ENCODE results near the gene ABCC1. TPM values are rescaled to one million over a fixed set of nuclear protein-coding genes. Genes with fewer than 3 reads are reported as not detected.

The ABCC1 gene
- total RNA-seq, 2 donors from 2014 or later = 22.0 to 22.2 TPM

DNA sequence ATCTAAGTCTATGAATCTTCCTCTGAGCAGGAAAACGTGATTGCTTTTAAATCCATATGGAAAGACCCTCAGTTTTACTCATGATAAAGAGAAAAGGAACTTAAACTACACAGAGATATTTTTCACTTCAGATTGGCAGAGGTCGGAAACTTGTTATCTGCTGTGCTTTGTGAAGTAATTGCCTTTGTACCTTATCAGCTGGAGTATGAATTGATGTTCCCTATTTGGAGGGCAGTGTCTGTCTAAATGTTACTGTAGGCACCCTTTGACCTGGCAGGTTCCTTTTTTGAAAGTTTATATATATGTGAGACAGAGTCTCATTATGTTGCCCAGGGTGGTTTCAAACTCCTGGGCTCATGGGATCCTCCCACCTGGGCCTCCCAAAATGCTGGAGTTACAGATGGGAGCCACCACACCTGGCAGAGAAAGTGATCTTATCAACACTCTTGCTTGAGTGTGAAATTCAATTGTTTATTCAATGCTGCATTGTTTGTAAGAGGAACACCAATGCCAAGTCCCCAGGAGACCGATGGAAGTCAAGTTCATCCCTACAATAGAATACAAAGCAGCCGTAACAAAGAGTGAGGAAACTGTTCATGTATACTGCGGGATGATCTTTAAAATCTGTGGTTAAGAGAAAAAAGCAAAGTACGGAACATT is 52.3 kb downstream of the ABCC1 start:
- Histone ChIP-seq H3K27ac (no peak overlapping the region), H3K36me3 (no peaks in the 10 kb centered on the region)
- intact Hi-C loops (cut with DNase I) = no loop called here

DNA sequence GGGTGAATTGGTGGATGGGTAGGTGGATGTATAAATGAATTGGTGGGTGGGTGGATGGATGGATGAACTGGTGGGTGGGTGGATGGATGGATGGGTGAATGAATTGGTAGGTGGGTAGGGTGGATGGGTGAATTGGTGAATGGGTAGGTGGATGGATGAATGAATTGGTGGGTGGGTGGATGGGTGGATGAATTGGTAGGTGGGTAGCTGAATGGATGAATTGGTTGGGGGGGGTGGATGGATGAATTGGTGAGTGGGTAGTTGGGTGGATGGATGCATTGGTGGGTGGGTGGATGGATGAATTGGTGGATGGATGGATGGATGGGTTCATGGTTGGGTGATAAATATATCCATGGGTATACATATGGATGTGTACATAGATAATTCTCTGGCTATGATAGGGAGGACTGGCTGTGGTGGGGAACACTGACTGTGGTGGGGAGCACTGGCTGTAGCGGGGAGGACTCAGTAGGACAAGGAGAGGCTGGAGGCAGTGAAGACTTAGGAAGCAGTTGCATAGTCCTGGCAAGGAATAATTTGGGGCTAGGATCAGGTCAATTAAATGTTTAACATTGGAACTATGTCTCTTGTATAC is 54.4 kb downstream of the ABCC1 start:
- Histone ChIP-seq H3K4me1 (no peaks in the 10 kb centered on the region), H3K9ac (ENCODE audit: low read depth in 2 of 2, low read length in 2 of 2) (no peak overlapping the region), H3K4me3 (no peak overlapping the region), H3K27me3 (no peaks in the 10 kb centered on the region), H3K36me3 (no peaks in the 10 kb centered on the region), H3K9me3 (no peaks in the 10 kb centered on the region), H3K27ac (no peak overlapping the region)
- intact Hi-C loops (cut with DNase I) = no loop called here
- no peak for DNase-seq
- TF ChIP-seq, protein P1, sequence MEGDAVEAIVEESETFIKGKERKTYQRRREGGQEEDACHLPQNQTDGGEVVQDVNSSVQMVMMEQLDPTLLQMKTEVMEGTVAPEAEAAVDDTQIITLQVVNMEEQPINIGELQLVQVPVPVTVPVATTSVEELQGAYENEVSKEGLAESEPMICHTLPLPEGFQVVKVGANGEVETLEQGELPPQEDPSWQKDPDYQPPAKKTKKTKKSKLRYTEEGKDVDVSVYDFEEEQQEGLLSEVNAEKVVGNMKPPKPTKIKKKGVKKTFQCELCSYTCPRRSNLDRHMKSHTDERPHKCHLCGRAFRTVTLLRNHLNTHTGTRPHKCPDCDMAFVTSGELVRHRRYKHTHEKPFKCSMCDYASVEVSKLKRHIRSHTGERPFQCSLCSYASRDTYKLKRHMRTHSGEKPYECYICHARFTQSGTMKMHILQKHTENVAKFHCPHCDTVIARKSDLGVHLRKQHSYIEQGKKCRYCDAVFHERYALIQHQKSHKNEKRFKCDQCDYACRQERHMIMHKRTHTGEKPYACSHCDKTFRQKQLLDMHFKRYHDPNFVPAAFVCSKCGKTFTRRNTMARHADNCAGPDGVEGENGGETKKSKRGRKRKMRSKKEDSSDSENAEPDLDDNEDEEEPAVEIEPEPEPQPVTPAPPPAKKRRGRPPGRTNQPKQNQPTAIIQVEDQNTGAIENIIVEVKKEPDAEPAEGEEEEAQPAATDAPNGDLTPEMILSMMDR (IDR thresholded peaks at IDR 0.05) = no peak

More for the DNA sequence above, 52.3 kb downstream of the ABCC1 start:
- Histone ChIP-seq H3K4me3 (no peak overlapping the region), H3K9ac (ENCODE audit: low read depth in 2 of 2, low read length in 2 of 2) (no peak overlapping the region), H3K9me3 (no peaks in the 10 kb centered on the region), H3K4me1 (no peaks in the 10 kb centered on the region), H3K27me3 (no peaks in the 10 kb centered on the region)
- no peak for DNase-seq
- TF ChIP-seq, protein P1 (IDR thresholded peaks at IDR 0.05) = no peak

DNA sequence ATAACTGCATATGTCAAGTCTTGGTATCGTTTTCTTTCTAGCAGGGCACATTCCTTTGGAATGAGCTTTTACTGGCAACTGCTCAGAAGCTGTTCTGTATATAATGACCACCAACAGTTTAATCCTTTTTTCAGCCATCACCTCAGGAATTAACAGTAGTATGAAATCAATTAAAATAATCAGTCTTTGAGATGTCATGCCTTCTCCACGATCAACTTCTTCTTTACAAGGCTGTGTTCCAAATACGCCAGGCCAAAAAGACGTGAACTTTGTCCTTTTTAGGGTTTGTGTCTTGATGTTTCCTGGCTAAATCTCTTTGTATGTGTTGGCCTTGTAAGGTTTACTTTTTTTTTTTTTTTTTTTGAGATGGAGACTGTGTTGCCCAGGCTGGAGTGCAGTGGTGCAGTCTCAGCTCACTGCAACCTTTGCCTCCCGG is 54.9 kb downstream of the ABCC1 start:
- intact Hi-C loops (cut with DNase I) = no loop called here
- Histone ChIP-seq H3K36me3 (no peaks in the 10 kb centered on the region), H3K9ac (ENCODE audit: low read depth in 2 of 2, low read length in 2 of 2) (no peak overlapping the region), H3K9me3 (no peaks in the 10 kb centered on the region), H3K27me3 (no peaks in the 10 kb centered on the region), H3K4me3 (no peak overlapping the region), H3K4me1 (no peaks in the 10 kb centered on the region), H3K27ac (no peak overlapping the region)
- TF ChIP-seq, protein P1 (IDR thresholded peaks at IDR 0.05) = no peak
- DNase-seq = no peak

DNA sequence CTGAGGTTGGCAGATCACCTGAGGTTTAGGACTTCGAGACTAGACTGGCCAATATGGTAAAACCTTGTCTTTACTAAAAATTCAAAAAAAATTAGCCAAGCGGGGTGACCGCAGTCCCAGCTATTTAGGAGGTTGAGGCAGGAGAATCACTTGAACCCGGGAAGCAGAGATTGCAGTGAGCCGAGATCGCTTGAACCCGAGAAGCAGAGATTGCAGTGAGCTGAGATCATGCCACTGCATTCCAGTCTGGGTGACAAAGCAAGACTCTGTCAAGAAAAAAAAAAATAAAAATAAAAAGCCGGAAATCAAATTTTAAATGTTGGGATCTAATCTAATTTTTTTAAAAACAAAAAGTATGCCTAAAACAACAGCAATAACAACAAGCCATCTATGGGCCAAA is 56.3 kb downstream of the ABCC1 start:
- Histone ChIP-seq H3K9ac (ENCODE audit: low read depth in 2 of 2, low read length in 2 of 2) (no peak overlapping the region), H3K9me3 (no peaks in the 10 kb centered on the region), H3K27ac (no peak overlapping the region), H3K4me3 (no peak overlapping the region), H3K4me1 (no peaks in the 10 kb centered on the region), H3K36me3 (no peaks in the 10 kb centered on the region), H3K27me3 (no peaks in the 10 kb centered on the region)
- TF ChIP-seq, protein P1 (IDR thresholded peaks at IDR 0.05) = no peak
- DNase-seq = no peak
- intact Hi-C loops (cut with DNase I) = no loop called here

DNA sequence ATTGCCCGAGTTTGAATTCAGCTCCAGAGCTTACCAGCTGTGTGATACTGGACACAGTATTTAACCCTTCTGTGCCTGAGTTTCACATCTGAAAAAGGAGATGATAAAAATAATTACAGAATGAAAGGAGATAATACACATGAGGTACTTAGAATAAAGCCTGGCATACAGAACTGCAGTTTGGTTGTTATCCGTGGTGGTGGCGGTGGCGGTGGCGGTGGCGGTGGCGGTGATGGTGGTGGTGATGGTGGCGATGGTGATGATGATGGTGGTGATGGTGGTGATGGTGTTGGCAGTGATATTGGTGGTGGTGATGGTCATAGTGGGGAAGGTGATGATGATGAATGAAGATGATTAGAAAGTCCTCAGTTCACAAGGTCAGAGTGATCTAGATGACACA is 57.2 kb downstream of the ABCC1 start:
- H3K27me3 ChIP-seq = no peaks in the 10 kb centered on the region
- no peaks in the 10 kb centered on the region for H3K36me3 ChIP-seq
- no peak overlapping the region for H3K27ac ChIP-seq
- DNase-seq = no peak
- H3K9ac ChIP-seq (ENCODE audit: low read depth in 2 of 2, low read length in 2 of 2) = no peak overlapping the region
- H3K9me3 ChIP-seq = no peaks in the 10 kb centered on the region
- TF ChIP-seq, protein P1 (IDR thresholded peaks at IDR 0.05) = no peak
- no peak overlapping the region for H3K4me3 ChIP-seq
- no peaks in the 10 kb centered on the region for H3K4me1 ChIP-seq
- intact Hi-C loops (cut with DNase I) = no loop called here

All from colonic mucosa (tissue), 4 donors.